ENCODE results near the gene RDM1.

DNA sequence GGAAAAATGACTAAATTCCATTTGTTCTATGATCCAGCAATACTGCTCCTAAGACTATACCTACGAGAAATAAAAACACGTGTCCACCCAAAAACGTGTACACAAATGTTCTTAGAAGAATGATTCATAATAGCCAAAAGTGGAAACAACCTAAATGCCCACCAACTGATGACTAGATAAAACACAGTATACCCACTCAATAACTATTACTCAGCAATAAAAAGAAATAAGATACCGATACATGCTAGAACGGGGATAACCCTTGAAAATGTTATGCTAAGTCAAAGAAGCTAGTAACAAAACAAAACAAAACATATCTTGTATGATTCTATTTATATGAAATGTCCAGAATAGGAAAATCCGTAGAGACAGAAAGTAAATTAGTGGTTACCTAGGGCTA, 33.1 kb upstream of the RDM1 start:
- TF ChIP-seq, protein P1, sequence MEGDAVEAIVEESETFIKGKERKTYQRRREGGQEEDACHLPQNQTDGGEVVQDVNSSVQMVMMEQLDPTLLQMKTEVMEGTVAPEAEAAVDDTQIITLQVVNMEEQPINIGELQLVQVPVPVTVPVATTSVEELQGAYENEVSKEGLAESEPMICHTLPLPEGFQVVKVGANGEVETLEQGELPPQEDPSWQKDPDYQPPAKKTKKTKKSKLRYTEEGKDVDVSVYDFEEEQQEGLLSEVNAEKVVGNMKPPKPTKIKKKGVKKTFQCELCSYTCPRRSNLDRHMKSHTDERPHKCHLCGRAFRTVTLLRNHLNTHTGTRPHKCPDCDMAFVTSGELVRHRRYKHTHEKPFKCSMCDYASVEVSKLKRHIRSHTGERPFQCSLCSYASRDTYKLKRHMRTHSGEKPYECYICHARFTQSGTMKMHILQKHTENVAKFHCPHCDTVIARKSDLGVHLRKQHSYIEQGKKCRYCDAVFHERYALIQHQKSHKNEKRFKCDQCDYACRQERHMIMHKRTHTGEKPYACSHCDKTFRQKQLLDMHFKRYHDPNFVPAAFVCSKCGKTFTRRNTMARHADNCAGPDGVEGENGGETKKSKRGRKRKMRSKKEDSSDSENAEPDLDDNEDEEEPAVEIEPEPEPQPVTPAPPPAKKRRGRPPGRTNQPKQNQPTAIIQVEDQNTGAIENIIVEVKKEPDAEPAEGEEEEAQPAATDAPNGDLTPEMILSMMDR (IDR thresholded peaks at IDR 0.05) = no peak
- no peak for TF ChIP-seq POLR2A (IDR thresholded peaks at IDR 0.05)
- no peak for TF ChIP-seq EP300 (IDR thresholded peaks at IDR 0.05)
